Stimulated activated CD4-positive, alpha-beta T cell treated with anti-CD3 and anti-CD28 coated beads, TNF-alpha, amount 100 ng/mL, for 4 hours (primary cell): Measurements from ENCODE around the gene IGFBP5.

Experiments used
- DNase-seq, 3 experiments: peaks; one replicate each; pipeline ENCODE4 v3.0.0-alpha.2; 2020; ENCODE audit warnings: low read depth in 3 of 3

The IGFBP5 gene

GRCh38 chr2:216643986-216644659 lies 51.2 kb downstream of the IGFBP5 start:
- no peak for DNase-seq

GRCh38 chr2:216637472-216637871 lies 57.9 kb downstream of the IGFBP5 start:
- DNase-seq, result no peak

GRCh38 chr2:216636551-216637450 lies 58.5 kb downstream of the IGFBP5 start:
- no peak for DNase-seq

DNA sequence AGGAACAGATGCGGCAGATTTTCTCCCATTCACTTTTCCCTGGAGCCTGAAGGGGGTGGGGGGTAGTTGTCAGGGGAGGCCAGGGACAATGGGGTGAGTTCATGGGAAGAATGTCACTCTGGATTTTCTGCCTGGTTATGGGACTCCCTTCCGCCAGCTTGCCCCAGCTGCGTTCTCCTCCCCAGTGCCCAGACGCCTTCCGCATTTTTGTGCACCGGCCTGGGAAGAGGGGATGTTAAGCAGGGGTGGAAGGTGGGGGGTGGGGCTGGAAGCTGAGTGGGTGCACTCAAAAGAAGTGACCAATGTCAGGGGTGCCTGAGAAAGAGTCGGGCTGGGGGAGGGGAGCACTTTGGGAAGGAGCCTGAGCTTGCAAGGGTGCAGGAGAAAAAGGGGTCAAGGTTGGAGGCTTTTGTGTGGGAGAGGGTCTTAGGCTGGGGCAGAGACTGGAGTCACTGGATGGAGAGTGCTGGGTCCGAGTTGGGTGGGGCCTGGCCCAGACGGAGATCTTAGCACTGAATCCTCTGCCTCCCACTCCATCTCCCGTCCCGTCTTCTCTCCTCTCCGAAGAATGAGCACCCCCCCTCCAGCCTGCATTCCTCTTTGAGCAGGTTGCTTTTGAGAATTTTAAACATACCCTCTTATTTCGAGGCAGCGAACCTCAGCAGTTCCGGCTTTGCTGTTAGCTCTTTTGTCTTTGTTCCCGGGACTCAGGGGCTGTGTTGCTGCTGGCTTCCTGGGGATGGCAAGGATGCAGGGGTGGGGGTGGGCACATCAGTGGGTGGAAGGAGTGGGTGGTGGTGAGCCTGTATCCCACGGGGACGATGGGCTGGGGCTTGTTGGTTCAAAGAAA lies 59.4 kb downstream of the IGFBP5 start:
- DNase-seq, result no peak

GRCh38 chr2:216635171-216635570 lies 60.2 kb downstream of the IGFBP5 start:
- DNase-seq, result no peak

DNA sequence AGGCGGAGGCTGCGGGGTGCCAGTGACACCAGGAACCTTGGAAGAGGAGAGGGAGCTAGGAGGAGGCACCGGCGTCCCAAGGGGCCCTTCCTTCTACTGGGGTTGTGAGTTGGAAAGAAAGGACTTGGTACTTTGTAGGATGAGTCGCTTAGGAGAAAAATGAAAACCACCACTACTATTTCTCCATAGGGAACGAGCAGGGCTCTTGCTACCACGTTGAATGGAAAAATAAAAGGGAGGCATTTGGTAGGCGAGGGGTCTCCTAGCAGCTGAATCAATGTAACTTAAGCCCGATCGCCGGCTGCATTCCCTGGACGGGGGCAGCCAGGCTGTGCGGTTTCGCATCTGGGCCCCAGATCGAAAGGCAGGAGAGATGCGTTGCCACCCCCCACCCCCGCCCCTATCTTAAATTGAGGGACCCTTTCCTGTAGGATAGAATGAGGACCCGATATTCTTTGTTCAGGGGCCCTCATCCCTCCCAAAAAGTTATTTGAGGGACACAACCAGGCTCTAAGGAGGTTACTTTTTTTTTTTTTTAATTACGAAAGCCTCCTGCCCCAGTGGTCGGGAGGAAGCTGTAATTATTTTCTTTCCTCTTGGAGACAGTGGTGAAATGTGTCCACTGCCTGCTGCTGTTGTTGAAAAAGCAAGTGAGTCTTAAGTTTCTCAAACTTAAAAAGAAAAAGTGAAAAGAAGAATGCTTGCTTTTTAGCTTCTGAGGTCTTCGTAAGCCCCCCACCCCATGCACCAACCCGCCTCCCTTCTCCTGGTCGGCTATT lies 60.8 kb downstream of the IGFBP5 start:
- DNase-seq, result no peak

GRCh38 chr2:216633616-216634369 lies 61.6 kb downstream of the IGFBP5 start:
- no peak for DNase-seq

- DNase-seq, result peak in 1 of 3 experiments; percentile 0
Measured at GRCh38 chr2:216632952-216633615, 62.3 kb downstream of the IGFBP5 start, which contains the start of gene IGFBP2. Gene IGFBP2 (plus strand): TSS chr2:216633420. CDS start chr2:216633524, 104 bp downstream.

DNA sequence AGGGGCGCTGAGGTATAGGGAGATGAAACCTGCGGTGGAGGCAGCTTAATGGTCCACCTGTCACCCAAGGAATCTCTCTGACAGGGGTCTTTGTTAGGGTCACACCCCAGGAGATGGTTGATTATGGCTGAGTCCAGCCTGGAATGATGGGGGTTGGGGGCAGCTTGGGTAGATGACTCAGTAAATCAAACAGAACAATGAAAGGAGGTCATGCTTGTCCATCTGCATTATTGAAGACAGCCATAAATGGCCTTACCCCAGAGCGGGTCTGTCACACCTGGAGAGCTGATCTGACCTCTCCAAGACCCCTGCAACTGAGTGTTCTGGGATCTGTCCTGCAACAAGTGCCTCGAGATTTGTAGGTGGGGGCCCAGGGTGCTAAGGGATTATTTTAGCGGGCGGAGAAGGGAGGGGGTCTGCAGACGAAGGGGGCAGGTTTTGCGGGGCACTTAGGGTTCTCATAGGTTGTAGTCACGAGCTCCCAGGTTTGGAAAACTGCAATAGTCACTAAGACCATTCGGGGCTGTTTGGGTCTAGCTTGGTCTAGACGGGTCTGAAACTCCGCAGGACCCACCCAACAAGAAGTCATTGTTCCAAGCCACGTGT lies 62.9 kb downstream of the IGFBP5 start:
- no peak for DNase-seq

DNA sequence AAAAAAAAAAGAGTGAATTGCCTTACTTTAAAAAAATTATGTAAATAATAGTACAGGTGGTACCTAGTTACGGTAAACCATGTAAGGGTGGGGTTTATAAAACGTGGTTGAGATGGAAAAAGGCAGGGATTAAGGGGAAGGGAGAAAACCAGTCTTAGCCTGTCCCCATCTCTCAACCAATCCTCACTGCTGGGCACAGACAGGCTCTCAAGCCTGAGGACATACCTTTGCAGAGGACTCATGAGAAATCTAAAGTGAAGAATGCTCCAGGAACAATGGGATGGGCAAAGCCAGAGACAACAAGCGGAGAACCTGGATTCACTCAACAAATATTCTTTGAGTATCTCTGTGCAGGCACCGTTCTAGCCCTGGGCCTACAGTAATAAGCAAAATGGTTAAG lies 65.6 kb downstream of the IGFBP5 start:
- no peak for DNase-seq

DNA sequence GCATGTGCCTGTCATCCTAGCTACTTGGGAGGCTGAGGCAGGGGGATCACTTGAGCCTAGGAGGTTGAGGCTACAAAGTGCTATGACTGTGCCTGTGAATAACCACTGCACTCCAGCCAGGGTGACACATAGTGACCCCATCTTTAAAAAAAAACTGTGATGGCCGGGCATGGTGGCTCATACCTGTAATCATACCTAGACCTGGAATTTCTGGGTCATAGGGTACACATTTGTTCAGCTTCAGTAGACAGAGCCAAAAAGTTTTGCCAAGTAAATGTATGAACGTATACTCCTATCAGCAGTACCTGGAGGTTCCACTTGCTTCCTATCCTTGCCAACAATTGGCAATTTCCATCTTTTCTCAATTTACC lies 68.5 kb downstream of the IGFBP5 start:
- no peak for DNase-seq

GRCh38 chr2:216626168-216626874 lies 69.0 kb downstream of the IGFBP5 start:
- DNase-seq, result no peak

DNA sequence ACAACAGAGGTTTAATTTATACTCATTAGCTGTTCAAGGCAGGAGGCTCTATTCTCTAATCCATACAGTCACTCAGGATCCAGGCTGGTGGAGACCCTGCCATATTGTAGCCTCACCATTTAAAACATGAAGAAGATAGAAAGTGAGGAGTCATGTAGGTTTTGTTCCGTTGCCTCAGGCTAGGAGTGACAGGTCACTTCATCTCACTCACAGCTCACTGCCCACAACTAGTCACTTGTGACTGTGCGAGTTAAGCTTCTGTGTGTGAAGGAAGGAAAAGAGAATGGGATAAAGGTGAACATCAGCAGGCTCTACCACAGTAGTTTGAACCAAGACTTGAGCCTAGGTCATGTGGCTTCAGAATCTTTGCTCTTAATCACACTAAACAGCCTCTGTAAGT lies 71.1 kb downstream of the IGFBP5 start:
- no peak for DNase-seq

DNA sequence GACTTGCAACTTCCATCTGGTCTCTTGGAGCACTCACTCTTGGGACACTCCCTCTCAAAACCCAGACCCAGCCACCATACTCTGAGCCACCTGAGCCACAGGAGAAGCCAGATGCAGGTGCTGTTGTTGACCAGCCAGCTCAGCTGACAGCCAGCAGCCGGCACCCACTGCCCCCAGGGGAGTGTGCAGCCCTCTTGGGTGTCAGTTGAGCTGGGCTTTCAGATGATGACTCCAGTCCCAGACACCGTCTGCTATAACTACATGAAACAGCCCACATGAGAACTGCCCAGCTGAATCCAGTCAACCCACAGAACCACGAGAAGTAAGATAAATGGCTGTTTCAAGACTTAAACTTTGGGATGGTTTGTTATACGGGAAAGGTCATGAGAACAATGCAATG lies 72.8 kb downstream of the IGFBP5 start:
- DNase-seq, result no peak
